GM23338 (cell line): ENCODE measurements around the gene SWT1. TPM values are rescaled to one million over a fixed set of nuclear protein-coding genes. Genes with fewer than 3 reads are reported as not detected.

ENCODE experiments used
- ATAC-seq: fragments of 200-7000 bp; cut with Tn5 transposase; 3 replicates; pipeline ENCODE4 v1.9.1; 2020
- DNase-seq: peaks from one replicate; pipeline ENCODE4 v3.0.0-alpha.2; 2015; ENCODE audit warnings: low spot score
- H2AFZ ChIP-seq: fragments of 200-600 bp; sonication (generic); 2 replicates; pipeline ENCODE4 v1.8.0; 2016; ENCODE audit warnings: antibody characterized with exemption, mild to moderate bottlenecking, moderate library complexity
- H3F3A ChIP-seq: fragments of 200-600 bp; sonication (generic); replicated peaks from 2 replicates; pipeline ENCODE4 v1.8.0; 2017; ENCODE audit warnings: antibody characterized with exemption, mixed run types, low read depth
- H3K27ac ChIP-seq: fragments of 200-600 bp; sonication (generic); 2 replicates; pipeline ENCODE4 v1.6.1; 2016; ENCODE audit warnings: low read depth
- H3K27me3 ChIP-seq: fragments of 200-600 bp; sonication (generic); 2 replicates; pipeline ENCODE4 v1.8.0; 2016; ENCODE audit warnings: mild to moderate bottlenecking, mixed run types, moderate library complexity; ENCODE audit not compliant: insufficient read depth
- H3K36me3 ChIP-seq: fragments of 200-600 bp; sonication (generic); 2 replicates; pipeline ENCODE4 v1.8.0; 2016; ENCODE audit warnings: mild to moderate bottlenecking; ENCODE audit not compliant: insufficient read depth
- H3K4me1 ChIP-seq: fragments of 200-600 bp; sonication (generic); 2 replicates; pipeline ENCODE4 v1.8.0; 2016; ENCODE audit warnings: mild to moderate bottlenecking, moderate library complexity; ENCODE audit not compliant: insufficient read depth
- H3K4me2 ChIP-seq: fragments of 200-600 bp; sonication (generic); 2 replicates; pipeline ENCODE4 v1.7.1; 2017; ENCODE audit warnings: mixed run types
- H3K4me3 ChIP-seq: fragments of 200-600 bp; sonication (generic); 2 replicates; pipeline ENCODE4 v1.6.1; 2016; ENCODE audit warnings: mixed run types
- H3K79me2 ChIP-seq: fragments of 200-600 bp; sonication (generic); replicated peaks from 2 replicates; pipeline ENCODE4 v1.8.0; 2017; ENCODE audit warnings: mild to moderate bottlenecking; ENCODE audit not compliant: insufficient read depth
- H3K9me2 ChIP-seq: fragments of 200-600 bp; sonication (generic); 2 replicates; pipeline ENCODE4 v1.8.0; 2017; ENCODE audit not compliant: insufficient read depth
- H4K20me1 ChIP-seq: fragments of 200-600 bp; sonication (generic); replicated peaks from 2 replicates; pipeline ENCODE4 v1.8.0; 2017; ENCODE audit warnings: mild to moderate bottlenecking; ENCODE audit not compliant: insufficient read depth
- H3K27ac Mint-ChIP-seq: 2 replicates; pipeline ENCODE4 v1.8.0; 2020; ENCODE audit warnings: inconsistent platforms, mild to moderate bottlenecking, moderate library complexity, mixed read lengths
- H3K27me3 Mint-ChIP-seq: 3 replicates; pipeline ENCODE4 v1.8.0; 2022; ENCODE audit warnings: low read depth, mild to moderate bottlenecking, moderate library complexity, mixed read lengths, inconsistent platforms; ENCODE audit not compliant: insufficient read depth, poor library complexity
- H3K36me3 Mint-ChIP-seq: 3 replicates; pipeline ENCODE4 v1.8.0; 2021; ENCODE audit warnings: low read depth, mild to moderate bottlenecking, inconsistent platforms, moderate library complexity, mixed read lengths
- H3K4me1 Mint-ChIP-seq: 3 replicates; pipeline ENCODE4 v1.8.0; 2020; ENCODE audit warnings: mild to moderate bottlenecking, inconsistent platforms, mixed read lengths
- H3K4me3 Mint-ChIP-seq: 3 replicates; pipeline ENCODE4 v1.8.0; 2021; ENCODE audit warnings: moderate library complexity, mild to moderate bottlenecking, inconsistent platforms, mixed read lengths
- H3K9me3 Mint-ChIP-seq: 3 replicates; pipeline ENCODE4 v1.8.0; 2020; ENCODE audit warnings: moderate library complexity, mild to moderate bottlenecking, inconsistent platforms, mixed read lengths
- CREB1 ChIP-seq: fragments of 250-450 bp; sonication (Bioruptor Pico); IDR thresholded peaks from 2 replicates; pipeline ENCODE4 v1.5.0; 2020; ENCODE audit warnings: low read depth, mild to moderate bottlenecking, moderate library complexity
- ETS1 ChIP-seq: IDR thresholded peaks from 2 replicates; pipeline ENCODE4 v1.6.1; 2016; ENCODE audit warnings: antibody characterized with exemption
- EZH2 ChIP-seq: fragments of 200-600 bp; sonication (generic); IDR thresholded peaks from one replicate; pipeline ENCODE4 v1.8.0; 2017; ENCODE audit warnings: antibody characterized with exemption, mild to moderate bottlenecking, low read depth; ENCODE audit not compliant: unreplicated experiment
- EZH2phosphoT487 ChIP-seq: fragments of 200-600 bp; sonication (generic); IDR thresholded peaks from one replicate; pipeline ENCODE4 v1.8.1; 2018; ENCODE audit warnings: antibody characterized with exemption; ENCODE audit not compliant: unreplicated experiment
- JUNB ChIP-seq: IDR thresholded peaks from one replicate; pipeline ENCODE4 v1.6.1; 2016; ENCODE audit warnings: antibody characterized with exemption; ENCODE audit not compliant: unreplicated experiment
- NANOG ChIP-seq: IDR thresholded peaks from 2 replicates; pipeline ENCODE4 v1.6.1; 2016; ENCODE audit warnings: antibody characterized with exemption, borderline replicate concordance
- POLR2AphosphoS5 ChIP-seq: IDR thresholded peaks from 2 replicates; pipeline ENCODE4 v1.6.1; 2016; ENCODE audit warnings: antibody characterized with exemption, low read depth
- REST ChIP-seq: IDR thresholded peaks from one replicate; pipeline ENCODE4 v1.6.1; 2018; ENCODE audit warnings: antibody characterized with exemption; ENCODE audit not compliant: unreplicated experiment
- STAT1 ChIP-seq: IDR thresholded peaks from one replicate; pipeline ENCODE4 v1.6.1; 2016; ENCODE audit warnings: antibody characterized with exemption; ENCODE audit not compliant: unreplicated experiment
- ZNF114 ChIP-seq: fragments of 250-450 bp; sonication (Bioruptor Pico); IDR thresholded peaks from 2 replicates; pipeline ENCODE4 v1.5.0; 2020; ENCODE audit warnings: mild to moderate bottlenecking, moderate library complexity
- ZNF331 ChIP-seq: fragments of 250-450 bp; sonication (Bioruptor Pico); IDR thresholded peaks from 2 replicates; pipeline ENCODE4 v1.5.0; 2020; ENCODE audit warnings: low read depth, mild to moderate bottlenecking, moderate library complexity
- polyA plus RNA-seq: library from polyadenylated mRNA; unstranded; fragments of >200 nt; fragmentation: Nextera tagmentation; extraction: Ambion mirVana; gene quantifications from 2 replicates; pipeline ENCODE4 v1.2.1, GENCODE V29; 2016
- total RNA-seq: library from RNA; depleted of rRNA; stranded (reverse); fragments of >200 nt; shearing (Covaris generic); gene quantifications from 2 replicates; pipeline ENCODE4 v1.2.3, GENCODE V29; 2014
- TF ChIP-seq, protein P1 (sequence below), 2 experiments: fragments of 200-600 bp in 1 of 2; sonication (generic) in 1 of 2; conservative IDR thresholded peaks; 2 replicates each; pipeline versions ENCODE4 v1.5.1 to v1.6.1; 2016 to 2017; ENCODE audit warnings: antibody characterized with exemption in 2 of 2, low read depth in 2 of 2, mild to moderate bottlenecking in 2 of 2, moderate library complexity in 1 of 2
- TF ChIP-seq, protein P2 (sequence below): fragments of 250-450 bp; sonication (Bioruptor Pico); IDR thresholded peaks from 2 replicates; pipeline ENCODE4 v1.5.0; 2020; ENCODE audit warnings: mild to moderate bottlenecking, moderate library complexity

The SWT1 gene
- total and polyA plus RNA-seq, 2 experiments from 2014 or later, result 3.6 to 5.7 TPM

DNA sequence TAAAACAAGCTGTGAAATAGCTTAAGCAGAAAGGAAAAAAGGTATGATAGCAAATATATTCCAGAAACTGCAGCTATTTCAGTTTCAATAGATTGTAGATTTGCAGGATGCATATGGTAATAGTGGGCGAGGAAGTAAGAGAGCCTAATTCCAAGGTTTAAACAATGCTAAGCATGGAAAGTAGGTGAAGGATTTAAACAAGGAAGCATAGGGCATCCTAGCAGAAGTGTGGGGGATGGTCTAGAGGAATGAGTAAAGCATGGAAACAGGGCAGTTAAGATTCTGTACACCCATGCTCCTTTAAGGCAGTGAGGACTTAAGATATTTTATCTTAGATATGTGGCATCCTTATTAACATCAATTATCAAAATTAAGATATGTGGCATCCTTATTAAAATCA, 157.4 kb downstream of the SWT1 start:
- H3K27me3 Mint-ChIP-seq, result peaks cover 7% of the 10 kb centered on the region
- Histone ChIP-seq H2AFZ (no peak overlapping the region), H3K9me2 (no peaks in the 10 kb centered on the region), H3K79me2 (peaks cover 83% of the 10 kb centered on the region), H3K4me1 (peaks cover 37% of the 10 kb centered on the region), H3K4me3 (peak overlapping the region; percentile 90), H3K4me2 (peak overlapping the region; percentile 90), H3K27ac (peak overlapping the region; percentile 24; the same call in 1 of the 2 replicates), H3K27me3 (no peaks in the 10 kb centered on the region), H4K20me1 (peaks cover 30% of the 10 kb centered on the region), H3K36me3 (peaks cover 20% of the 10 kb centered on the region), H3F3A (0 out of 2 replicates have a peak, but pooled peaks cover 6% of the 10 kb centered on the region)
- peaks cover 32% of the 10 kb centered on the region for H3K36me3 Mint-ChIP-seq
- peak; percentile 46 for DNase-seq
- no peak for ATAC-seq
- no peak for TF ChIP-seq ZNF114 (CRISPR knock-in tag)
- no peak for TF ChIP-seq ETS1
- no peak for TF ChIP-seq EZH2phosphoT487
- TF ChIP-seq, protein P1, sequence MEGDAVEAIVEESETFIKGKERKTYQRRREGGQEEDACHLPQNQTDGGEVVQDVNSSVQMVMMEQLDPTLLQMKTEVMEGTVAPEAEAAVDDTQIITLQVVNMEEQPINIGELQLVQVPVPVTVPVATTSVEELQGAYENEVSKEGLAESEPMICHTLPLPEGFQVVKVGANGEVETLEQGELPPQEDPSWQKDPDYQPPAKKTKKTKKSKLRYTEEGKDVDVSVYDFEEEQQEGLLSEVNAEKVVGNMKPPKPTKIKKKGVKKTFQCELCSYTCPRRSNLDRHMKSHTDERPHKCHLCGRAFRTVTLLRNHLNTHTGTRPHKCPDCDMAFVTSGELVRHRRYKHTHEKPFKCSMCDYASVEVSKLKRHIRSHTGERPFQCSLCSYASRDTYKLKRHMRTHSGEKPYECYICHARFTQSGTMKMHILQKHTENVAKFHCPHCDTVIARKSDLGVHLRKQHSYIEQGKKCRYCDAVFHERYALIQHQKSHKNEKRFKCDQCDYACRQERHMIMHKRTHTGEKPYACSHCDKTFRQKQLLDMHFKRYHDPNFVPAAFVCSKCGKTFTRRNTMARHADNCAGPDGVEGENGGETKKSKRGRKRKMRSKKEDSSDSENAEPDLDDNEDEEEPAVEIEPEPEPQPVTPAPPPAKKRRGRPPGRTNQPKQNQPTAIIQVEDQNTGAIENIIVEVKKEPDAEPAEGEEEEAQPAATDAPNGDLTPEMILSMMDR (conservative IDR thresholded peaks at IDR 0.05; ENCODE audit: low read depth in 2 of 2), result no peak
- TF ChIP-seq, protein P2, sequence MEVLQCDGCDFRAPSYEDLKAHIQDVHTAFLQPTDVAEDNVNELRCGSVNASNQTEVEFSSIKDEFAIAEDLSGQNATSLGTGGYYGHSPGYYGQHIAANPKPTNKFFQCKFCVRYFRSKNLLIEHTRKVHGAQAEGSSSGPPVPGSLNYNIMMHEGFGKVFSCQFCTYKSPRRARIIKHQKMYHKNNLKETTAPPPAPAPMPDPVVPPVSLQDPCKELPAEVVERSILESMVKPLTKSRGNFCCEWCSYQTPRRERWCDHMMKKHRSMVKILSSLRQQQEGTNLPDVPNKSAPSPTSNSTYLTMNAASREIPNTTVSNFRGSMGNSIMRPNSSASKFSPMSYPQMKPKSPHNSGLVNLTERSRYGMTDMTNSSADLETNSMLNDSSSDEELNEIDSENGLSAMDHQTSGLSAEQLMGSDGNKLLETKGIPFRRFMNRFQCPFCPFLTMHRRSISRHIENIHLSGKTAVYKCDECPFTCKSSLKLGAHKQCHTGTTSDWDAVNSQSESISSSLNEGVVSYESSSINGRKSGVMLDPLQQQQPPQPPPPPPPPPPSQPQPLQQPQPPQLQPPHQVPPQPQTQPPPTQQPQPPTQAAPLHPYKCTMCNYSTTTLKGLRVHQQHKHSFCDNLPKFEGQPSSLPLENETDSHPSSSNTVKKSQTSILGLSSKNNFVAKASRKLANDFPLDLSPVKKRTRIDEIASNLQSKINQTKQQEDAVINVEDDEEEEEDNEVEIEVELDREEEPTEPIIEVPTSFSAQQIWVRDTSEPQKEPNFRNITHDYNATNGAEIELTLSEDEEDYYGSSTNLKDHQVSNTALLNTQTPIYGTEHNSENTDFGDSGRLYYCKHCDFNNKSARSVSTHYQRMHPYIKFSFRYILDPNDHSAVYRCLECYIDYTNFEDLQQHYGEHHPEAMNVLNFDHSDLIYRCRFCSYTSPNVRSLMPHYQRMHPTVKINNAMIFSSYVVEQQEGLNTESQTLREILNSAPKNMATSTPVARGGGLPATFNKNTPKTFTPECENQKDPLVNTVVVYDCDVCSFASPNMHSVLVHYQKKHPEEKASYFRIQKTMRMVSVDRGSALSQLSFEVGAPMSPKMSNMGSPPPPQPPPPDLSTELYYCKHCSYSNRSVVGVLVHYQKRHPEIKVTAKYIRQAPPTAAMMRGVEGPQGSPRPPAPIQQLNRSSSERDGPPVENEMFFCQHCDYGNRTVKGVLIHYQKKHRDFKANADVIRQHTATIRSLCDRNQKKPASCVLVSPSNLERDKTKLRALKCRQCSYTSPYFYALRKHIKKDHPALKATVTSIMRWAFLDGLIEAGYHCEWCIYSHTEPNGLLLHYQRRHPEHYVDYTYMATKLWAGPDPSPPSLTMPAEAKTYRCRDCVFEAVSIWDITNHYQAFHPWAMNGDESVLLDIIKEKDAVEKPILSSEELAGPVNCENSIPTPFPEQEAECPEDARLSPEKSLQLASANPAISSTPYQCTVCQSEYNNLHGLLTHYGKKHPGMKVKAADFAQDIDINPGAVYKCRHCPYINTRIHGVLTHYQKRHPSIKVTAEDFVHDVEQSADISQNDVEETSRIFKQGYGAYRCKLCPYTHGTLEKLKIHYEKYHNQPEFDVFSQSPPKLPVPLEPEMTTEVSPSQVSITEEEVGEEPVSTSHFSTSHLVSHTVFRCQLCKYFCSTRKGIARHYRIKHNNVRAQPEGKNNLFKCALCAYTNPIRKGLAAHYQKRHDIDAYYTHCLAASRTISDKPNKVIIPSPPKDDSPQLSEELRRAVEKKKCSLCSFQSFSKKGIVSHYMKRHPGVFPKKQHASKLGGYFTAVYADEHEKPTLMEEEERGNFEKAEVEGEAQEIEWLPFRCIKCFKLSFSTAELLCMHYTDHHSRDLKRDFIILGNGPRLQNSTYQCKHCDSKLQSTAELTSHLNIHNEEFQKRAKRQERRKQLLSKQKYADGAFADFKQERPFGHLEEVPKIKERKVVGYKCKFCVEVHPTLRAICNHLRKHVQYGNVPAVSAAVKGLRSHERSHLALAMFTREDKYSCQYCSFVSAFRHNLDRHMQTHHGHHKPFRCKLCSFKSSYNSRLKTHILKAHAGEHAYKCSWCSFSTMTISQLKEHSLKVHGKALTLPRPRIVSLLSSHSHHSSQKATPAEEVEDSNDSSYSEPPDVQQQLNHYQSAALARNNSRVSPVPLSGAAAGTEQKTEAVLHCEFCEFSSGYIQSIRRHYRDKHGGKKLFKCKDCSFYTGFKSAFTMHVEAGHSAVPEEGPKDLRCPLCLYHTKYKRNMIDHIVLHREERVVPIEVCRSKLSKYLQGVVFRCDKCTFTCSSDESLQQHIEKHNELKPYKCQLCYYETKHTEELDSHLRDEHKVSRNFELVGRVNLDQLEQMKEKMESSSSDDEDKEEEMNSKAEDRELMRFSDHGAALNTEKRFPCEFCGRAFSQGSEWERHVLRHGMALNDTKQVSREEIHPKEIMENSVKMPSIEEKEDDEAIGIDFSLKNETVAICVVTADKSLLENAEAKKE (CRISPR knock-in tag), result no peak
- no peak for TF ChIP-seq NANOG
- TF ChIP-seq CREB1 (CRISPR knock-in tag), result no peak
- no peak for TF ChIP-seq JUNB
- TF ChIP-seq REST, result no peak
- no peak for TF ChIP-seq POLR2AphosphoS5
- no peak for TF ChIP-seq ZNF331 (CRISPR knock-in tag)
- TF ChIP-seq EZH2, result no peak
- TF ChIP-seq STAT1, result no peak
- H3K4me1 Mint-ChIP-seq, result peaks cover 42% of the 10 kb centered on the region
- peaks cover 3% of the 10 kb centered on the region; the same call in 2 of the 3 replicates for H3K9me3 Mint-ChIP-seq
- peak overlapping the region; percentile 97 for H3K4me3 Mint-ChIP-seq
- H3K27ac Mint-ChIP-seq, result peak overlapping the region; percentile 47; the same call in 1 of the 2 replicates
